B cell (primary cell): ENCODE results near the gene NCLN.

ENCODE experiments used
- CTCF ChIP-seq: fragments of 200-600 bp; IDR thresholded peaks from one replicate; pipeline ENCODE4 v1.8.0; 2022; ENCODE audit warnings: antibody characterized with exemption, mild to moderate bottlenecking
- EZH2 ChIP-seq: IDR thresholded peaks from 2 replicates; pipeline ENCODE4 v1.6.1; 2012; ENCODE audit warnings: borderline replicate concordance, low read depth, mild to moderate bottlenecking, moderate library complexity, low read length; ENCODE audit not compliant: insufficient read depth, poor library complexity, severe bottlenecking

GRCh38 chr19:3236272-3236671 is 50.5 kb downstream of the NCLN start:
- TF ChIP-seq CTCF = no peak
- TF ChIP-seq EZH2 = no peak
